Smooth muscle cell of the brain vasculature (primary cell): ENCODE results near the gene UNG.
"Not testable (repeated sequence)": the region's sequence is repeated elsewhere in the genome, so short reads cannot be mapped to it uniquely, and the experiment has no call there.

Source experiments
- DNase-seq: peaks from one replicate; pipeline ENCODE4 v3.0.0-alpha.2; 2012; ENCODE audit warnings: low read depth, low spot score

The UNG gene

GRCh38 chr12:109121346-109121880 is 24.0 kb downstream of the UNG start:
- DNase-seq: no peak

- DNase-seq: no peak
Observed at GRCh38 chr12:109124878-109125648, 27.7 kb downstream of the UNG start.

GRCh38 chr12:109125791-109126190 is 28.4 kb downstream of the UNG start:
- DNase-seq: no peak

- no peak for DNase-seq
Observed at GRCh38 chr12:109126784-109127183, 29.4 kb downstream of the UNG start.

GRCh38 chr12:109127533-109128242 is 30.3 kb downstream of the UNG start:
- DNase-seq: no peak

- DNase-seq: no peak
Observed at GRCh38 chr12:109130297-109131153, 33.1 kb downstream of the UNG start.

- no peak for DNase-seq
Observed at GRCh38 chr12:109131154-109132050, 34.0 kb downstream of the UNG start.

- no peak for DNase-seq
Observed at GRCh38 chr12:109134186-109134917, 37.0 kb downstream of the UNG start.

- DNase-seq: no peak
Observed at GRCh38 chr12:109137055-109137454, 39.7 kb downstream of the UNG start.

- no peak for DNase-seq
Observed at GRCh38 chr12:109139360-109139759, 42.0 kb downstream of the UNG start.

GRCh38 chr12:109139791-109140190 is 42.4 kb downstream of the UNG start:
- DNase-seq: no peak

GRCh38 chr12:109140560-109140959 is 43.2 kb downstream of the UNG start:
- DNase-seq: no peak

GRCh38 chr12:109144224-109144623 is 46.8 kb downstream of the UNG start:
- DNase-seq: no peak

- not testable (repeated sequence) for DNase-seq
Observed at GRCh38 chr12:109147126-109147525, 49.7 kb downstream of the UNG start.

- DNase-seq: no peak
Observed at GRCh38 chr12:109147954-109148353, 50.6 kb downstream of the UNG start.

GRCh38 chr12:109150124-109150640 is 52.8 kb downstream of the UNG start:
- no peak for DNase-seq

GRCh38 chr12:109151457-109151856 is 54.1 kb downstream of the UNG start:
- no peak for DNase-seq

- no peak for DNase-seq
Observed at GRCh38 chr12:109153821-109154441, 56.5 kb downstream of the UNG start.
